ENCODE data around the gene POU3F2. TPM values are rescaled to one million over a fixed set of nuclear protein-coding genes. Genes with fewer than 3 reads are reported as not detected.

Gene POU3F2
- polyA plus RNA-seq, 3 donors: not detected

DNA sequence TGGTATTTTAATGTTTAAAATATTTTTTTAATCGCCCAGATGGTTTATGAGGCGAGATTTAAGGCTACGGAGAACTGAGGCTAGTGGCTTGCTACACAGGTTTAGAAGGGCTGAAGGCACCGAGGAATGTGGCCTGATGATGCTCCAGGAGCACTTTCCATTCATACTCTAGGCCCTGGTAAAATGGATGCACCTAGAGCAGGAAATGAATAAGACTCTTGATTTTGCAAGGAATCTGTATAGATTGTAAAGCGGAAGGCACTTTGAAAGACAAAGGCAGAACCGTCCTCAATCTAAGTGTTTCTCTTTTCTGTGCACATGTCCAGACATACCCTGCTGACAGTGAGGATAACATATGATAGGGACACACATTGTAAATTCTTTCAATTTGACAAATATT is 30.1 kb downstream of the POU3F2 start:
- Histone ChIP-seq H3K4me2 (replicated peaks; ENCODE audit: extremely low read depth, low read length, poor library complexity, severe bottlenecking) (no peak overlapping the region), H3K9ac (ENCODE audit: insufficient read depth, low read length, poor library complexity, severe bottlenecking) (no peak overlapping the region), H3K79me2 (ENCODE audit: insufficient read depth, low read length) (no peaks in the 10 kb centered on the region), H3K36me3 (replicated peaks in 1 of 2; ENCODE audit: control insufficient read depth in 1 of 2, insufficient read depth in 2 of 2, low read length in 2 of 2) (no peaks in the 10 kb centered on the region), H3K4me1 (ENCODE audit: control insufficient read depth in 1 of 2, insufficient read depth in 2 of 2, low read length in 2 of 2) (no peaks in the 10 kb centered on the region), H3K9me3 (replicated peaks in 1 of 2; ENCODE audit: control insufficient read depth in 1 of 2, insufficient read depth in 1 of 2, low read length in 2 of 2) (no peaks in the 10 kb centered on the region), H3K27me3 (ENCODE audit: control insufficient read depth in 2 of 2, insufficient read depth in 2 of 2, low read length in 2 of 2) (no peaks in the 10 kb centered on the region), H2AFZ (ENCODE audit: insufficient read depth, low read depth, low read length, poor library complexity, severe bottlenecking) (no peak overlapping the region), H3K4me3 (replicated peaks in 1 of 3; ENCODE audit: low read depth in 2 of 3, low read length in 3 of 3) (no peak overlapping the region), H3K27ac (ENCODE audit: low read depth in 1 of 2, low read length in 2 of 2) (no peak overlapping the region), H4K20me1 (ENCODE audit: insufficient read depth, low read length) (no peaks in the 10 kb centered on the region)
- no peak for DNase-seq
- 92% methylated on average over 2 of the region's 6 CpGs for WGBS (ENCODE audit: insufficient coverage)
- H3K27me3 Mint-ChIP-seq (ENCODE audit: low read depth in 3 of 3): peaks cover 0 to 2% (median 0%) of the 10 kb centered on the region in 3 donors
- peaks cover 0 to 1% (median 0%) of the 10 kb centered on the region in 7 donors for H3K9me3 Mint-ChIP-seq
- H3K27ac Mint-ChIP-seq: no peak overlapping the region
- H3K36me3 Mint-ChIP-seq: peaks cover 8 to 9% of the 10 kb centered on the region in 2 donors
- TF ChIP-seq, protein P1, sequence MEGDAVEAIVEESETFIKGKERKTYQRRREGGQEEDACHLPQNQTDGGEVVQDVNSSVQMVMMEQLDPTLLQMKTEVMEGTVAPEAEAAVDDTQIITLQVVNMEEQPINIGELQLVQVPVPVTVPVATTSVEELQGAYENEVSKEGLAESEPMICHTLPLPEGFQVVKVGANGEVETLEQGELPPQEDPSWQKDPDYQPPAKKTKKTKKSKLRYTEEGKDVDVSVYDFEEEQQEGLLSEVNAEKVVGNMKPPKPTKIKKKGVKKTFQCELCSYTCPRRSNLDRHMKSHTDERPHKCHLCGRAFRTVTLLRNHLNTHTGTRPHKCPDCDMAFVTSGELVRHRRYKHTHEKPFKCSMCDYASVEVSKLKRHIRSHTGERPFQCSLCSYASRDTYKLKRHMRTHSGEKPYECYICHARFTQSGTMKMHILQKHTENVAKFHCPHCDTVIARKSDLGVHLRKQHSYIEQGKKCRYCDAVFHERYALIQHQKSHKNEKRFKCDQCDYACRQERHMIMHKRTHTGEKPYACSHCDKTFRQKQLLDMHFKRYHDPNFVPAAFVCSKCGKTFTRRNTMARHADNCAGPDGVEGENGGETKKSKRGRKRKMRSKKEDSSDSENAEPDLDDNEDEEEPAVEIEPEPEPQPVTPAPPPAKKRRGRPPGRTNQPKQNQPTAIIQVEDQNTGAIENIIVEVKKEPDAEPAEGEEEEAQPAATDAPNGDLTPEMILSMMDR (IDR thresholded peaks at IDR 0.05): no peak
- H3K4me1 Mint-ChIP-seq: no peaks in the 10 kb centered on the region
- intact Hi-C loops (cut with micrococcal nuclease): no loop called here
- H3K4me3 Mint-ChIP-seq: no peak overlapping the region

GRCh38 chr6:98871057-98871456 is 36.7 kb downstream of the POU3F2 start:
- TF ChIP-seq, protein P1 (IDR thresholded peaks at IDR 0.05): no peak
- H3K9me3 Mint-ChIP-seq: peaks cover 0 to 1% (median 0%) of the 10 kb centered on the region in 7 donors
- Histone ChIP-seq H3K9me3 (replicated peaks in 1 of 2; ENCODE audit: control insufficient read depth in 1 of 2, insufficient read depth in 1 of 2, low read length in 2 of 2) (no peaks in the 10 kb centered on the region), H3K4me3 (replicated peaks in 1 of 3; ENCODE audit: low read depth in 2 of 3, low read length in 3 of 3) (no peak overlapping the region), H3K9ac (ENCODE audit: insufficient read depth, low read length, poor library complexity, severe bottlenecking) (no peak overlapping the region), H3K4me2 (replicated peaks; ENCODE audit: extremely low read depth, low read length, poor library complexity, severe bottlenecking) (no peak overlapping the region), H3K79me2 (ENCODE audit: insufficient read depth, low read length) (no peaks in the 10 kb centered on the region), H4K20me1 (ENCODE audit: insufficient read depth, low read length) (no peaks in the 10 kb centered on the region), H3K36me3 (replicated peaks in 1 of 2; ENCODE audit: control insufficient read depth in 1 of 2, insufficient read depth in 2 of 2, low read length in 2 of 2) (peaks cover 5 to 21% of the 10 kb centered on the region in 2 donors), H2AFZ (ENCODE audit: insufficient read depth, low read depth, low read length, poor library complexity, severe bottlenecking) (no peak overlapping the region), H3K27me3 (ENCODE audit: control insufficient read depth in 2 of 2, insufficient read depth in 2 of 2, low read length in 2 of 2) (no peaks in the 10 kb centered on the region), H3K4me1 (ENCODE audit: control insufficient read depth in 1 of 2, insufficient read depth in 2 of 2, low read length in 2 of 2) (no peaks in the 10 kb centered on the region), H3K27ac (ENCODE audit: low read depth in 1 of 2, low read length in 2 of 2) (no peak overlapping the region)
- H3K27ac Mint-ChIP-seq: no peak overlapping the region
- no peak overlapping the region for H3K4me3 Mint-ChIP-seq
- H3K27me3 Mint-ChIP-seq (ENCODE audit: low read depth in 3 of 3): no peaks in the 10 kb centered on the region
- no peak for DNase-seq
- no CpG with 5 or more reads among the region's 3 CpGs for WGBS (ENCODE audit: insufficient coverage)
- H3K4me1 Mint-ChIP-seq: no peaks in the 10 kb centered on the region
- intact Hi-C loops (cut with micrococcal nuclease): no loop called here
- peaks cover 20 to 26% of the 10 kb centered on the region in 2 donors for H3K36me3 Mint-ChIP-seq

Data from CD14-positive monocyte (primary cell).